Thyroid gland (tissue), 4 donors: ENCODE results near the gene SPCS1. TPM values are rescaled to one million over a fixed set of nuclear protein-coding genes. Genes with fewer than 3 reads are reported as not detected.
"Not testable (repeated sequence)": the region's sequence is repeated elsewhere in the genome, so short reads cannot be mapped to it uniquely, and the experiment has no call there.

Experiments used
- DNase-seq, 2 donors: peaks; one replicate each; pipeline ENCODE4 v3.0.0-alpha.2; 2019
- H3K27ac ChIP-seq, 3 donors: fragments of 200-600 bp; sonication (generic); 1 replicate in 2 of 3; 2 replicates in 1 of 3; pipeline ENCODE4 v1.5.1; 2016 to 2019; ENCODE audit warnings: mild to moderate bottlenecking in 1 of 3, moderate library complexity in 1 of 3
- H3K27me3 ChIP-seq: fragments of 200-600 bp; sonication (generic); one replicate; pipeline ENCODE4 v1.5.1; 2019
- H3K36me3 ChIP-seq, 2 donors: fragments of 200-600 bp; sonication (generic); one replicate each; pipeline ENCODE4 v1.5.1; 2016 to 2019
- H3K4me1 ChIP-seq, 2 donors: fragments of 200-600 bp; sonication (generic); one replicate each; pipeline ENCODE4 v1.5.1; 2017 to 2019
- H3K4me3 ChIP-seq, 3 donors: fragments of 200-600 bp; sonication (generic); replicated peaks in 1 of 3; 1 replicate in 2 of 3; 2 replicates in 1 of 3; pipeline ENCODE4 v1.5.1; 2016; ENCODE audit warnings: mild to moderate bottlenecking in 1 of 3
- H3K9me3 ChIP-seq: fragments of 200-600 bp; sonication (generic); one replicate; pipeline ENCODE4 v1.5.1; 2017
- POLR2A ChIP-seq, 2 donors: fragments of 450-650 bp; IDR thresholded peaks; one replicate each; pipeline ENCODE4 v1.6.1; 2017; ENCODE audit warnings: antibody characterized with exemption in 2 of 2, mild to moderate bottlenecking in 2 of 2, moderate library complexity in 1 of 2
- WGBS, 2 donors: methylation state at CpG; one replicate each; pipeline ENCODE4 v1.1.5; 2017; 5-methylcytosine and 5-hydroxymethylcytosine counted together
- intact Hi-C: fragments of 100-400 bp; cut with DNase I; formaldehyde crosslinking; loops from one replicate; pipeline ENCODE4 v1.15.1; 2023
- total RNA-seq, 4 donors: library from RNA; depleted of rRNA; stranded (reverse); fragments of >200 nt; gene quantifications; one replicate each; pipeline ENCODE4 v1.2.3, GENCODE V29; 2016
- TF ChIP-seq, protein P1 (sequence below), 6 experiments: fragments of 200-600 bp in 3 of 6; fragments of 450-650 bp in 3 of 6; sonication (generic) in 3 of 6; IDR thresholded peaks; one replicate each; pipeline ENCODE4 v1.5.1; 2016 to 2019; ENCODE audit warnings: antibody characterized with exemption in 6 of 6, mild to moderate bottlenecking in 2 of 6, inconsistent platforms in 1 of 6, moderate library complexity in 1 of 6

The SPCS1 gene
- total RNA-seq, 4 donors from 2014 or later, result 134 to 263 (median 185) TPM

DNA sequence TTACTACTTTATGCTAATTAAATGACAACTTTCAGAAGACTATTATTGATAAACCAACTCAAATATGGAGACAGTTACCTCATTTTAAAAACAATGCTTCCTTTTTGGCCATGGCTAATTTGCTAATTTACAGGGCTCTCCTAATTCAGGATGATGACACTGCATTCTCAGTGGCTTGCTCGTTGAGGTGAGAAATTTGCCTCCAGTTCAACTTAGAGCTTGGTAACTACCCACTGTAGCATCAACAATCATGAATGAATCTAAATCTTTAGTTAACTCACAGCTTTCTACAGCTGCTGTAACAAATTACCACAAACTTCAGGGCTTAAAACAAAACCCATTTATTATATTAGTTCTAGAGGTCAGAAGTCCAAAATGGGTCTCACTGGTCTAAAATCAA lies 34.2 kb upstream of the SPCS1 start:
- Histone ChIP-seq H3K27ac (no peak overlapping the region), H3K36me3 (peaks cover 22 to 29% of the 10 kb centered on the region in 2 donors), H3K4me3 (no peak overlapping the region), H3K9me3 (no peaks in the 10 kb centered on the region), H3K4me1 (peaks cover 0 to 7% of the 10 kb centered on the region in 2 donors), H3K27me3 (no peaks in the 10 kb centered on the region)
- 62 to 87% methylated on average over 1 of the region's 1 CpG for WGBS, 2 donors
- TF ChIP-seq, protein P1, sequence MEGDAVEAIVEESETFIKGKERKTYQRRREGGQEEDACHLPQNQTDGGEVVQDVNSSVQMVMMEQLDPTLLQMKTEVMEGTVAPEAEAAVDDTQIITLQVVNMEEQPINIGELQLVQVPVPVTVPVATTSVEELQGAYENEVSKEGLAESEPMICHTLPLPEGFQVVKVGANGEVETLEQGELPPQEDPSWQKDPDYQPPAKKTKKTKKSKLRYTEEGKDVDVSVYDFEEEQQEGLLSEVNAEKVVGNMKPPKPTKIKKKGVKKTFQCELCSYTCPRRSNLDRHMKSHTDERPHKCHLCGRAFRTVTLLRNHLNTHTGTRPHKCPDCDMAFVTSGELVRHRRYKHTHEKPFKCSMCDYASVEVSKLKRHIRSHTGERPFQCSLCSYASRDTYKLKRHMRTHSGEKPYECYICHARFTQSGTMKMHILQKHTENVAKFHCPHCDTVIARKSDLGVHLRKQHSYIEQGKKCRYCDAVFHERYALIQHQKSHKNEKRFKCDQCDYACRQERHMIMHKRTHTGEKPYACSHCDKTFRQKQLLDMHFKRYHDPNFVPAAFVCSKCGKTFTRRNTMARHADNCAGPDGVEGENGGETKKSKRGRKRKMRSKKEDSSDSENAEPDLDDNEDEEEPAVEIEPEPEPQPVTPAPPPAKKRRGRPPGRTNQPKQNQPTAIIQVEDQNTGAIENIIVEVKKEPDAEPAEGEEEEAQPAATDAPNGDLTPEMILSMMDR (IDR thresholded peaks at IDR 0.05), result no peak
- no peak for DNase-seq
- intact Hi-C loops, result no loop called here

DNA sequence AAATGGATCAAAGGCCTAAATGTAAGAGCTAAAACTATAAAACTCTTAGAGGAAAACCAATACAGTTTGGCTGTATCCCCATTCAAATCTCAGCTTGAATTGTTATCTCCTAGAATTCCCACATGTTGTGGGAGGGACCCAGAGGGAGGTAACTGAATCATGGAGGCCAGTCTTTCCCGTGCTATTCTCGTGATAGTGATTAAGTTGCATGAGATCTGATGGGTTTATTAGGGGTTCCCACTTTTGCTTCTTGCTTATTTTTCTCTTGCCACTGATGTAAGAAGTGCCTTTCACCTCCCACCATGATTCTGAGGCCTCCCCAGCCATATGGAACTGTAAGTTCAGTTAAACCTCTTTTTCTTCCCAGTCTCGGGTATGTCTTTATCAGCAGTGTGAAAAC lies 29.7 kb upstream of the SPCS1 start:
- whole genome bisulfite sequencing, 2 donors, result 85 to 92% methylated on average over 3 of the region's 3 CpGs
- peaks cover 43 to 44% of the 10 kb centered on the region in 2 donors for H3K36me3 ChIP-seq
- not testable (repeated sequence) for H3K4me3 ChIP-seq

DNA sequence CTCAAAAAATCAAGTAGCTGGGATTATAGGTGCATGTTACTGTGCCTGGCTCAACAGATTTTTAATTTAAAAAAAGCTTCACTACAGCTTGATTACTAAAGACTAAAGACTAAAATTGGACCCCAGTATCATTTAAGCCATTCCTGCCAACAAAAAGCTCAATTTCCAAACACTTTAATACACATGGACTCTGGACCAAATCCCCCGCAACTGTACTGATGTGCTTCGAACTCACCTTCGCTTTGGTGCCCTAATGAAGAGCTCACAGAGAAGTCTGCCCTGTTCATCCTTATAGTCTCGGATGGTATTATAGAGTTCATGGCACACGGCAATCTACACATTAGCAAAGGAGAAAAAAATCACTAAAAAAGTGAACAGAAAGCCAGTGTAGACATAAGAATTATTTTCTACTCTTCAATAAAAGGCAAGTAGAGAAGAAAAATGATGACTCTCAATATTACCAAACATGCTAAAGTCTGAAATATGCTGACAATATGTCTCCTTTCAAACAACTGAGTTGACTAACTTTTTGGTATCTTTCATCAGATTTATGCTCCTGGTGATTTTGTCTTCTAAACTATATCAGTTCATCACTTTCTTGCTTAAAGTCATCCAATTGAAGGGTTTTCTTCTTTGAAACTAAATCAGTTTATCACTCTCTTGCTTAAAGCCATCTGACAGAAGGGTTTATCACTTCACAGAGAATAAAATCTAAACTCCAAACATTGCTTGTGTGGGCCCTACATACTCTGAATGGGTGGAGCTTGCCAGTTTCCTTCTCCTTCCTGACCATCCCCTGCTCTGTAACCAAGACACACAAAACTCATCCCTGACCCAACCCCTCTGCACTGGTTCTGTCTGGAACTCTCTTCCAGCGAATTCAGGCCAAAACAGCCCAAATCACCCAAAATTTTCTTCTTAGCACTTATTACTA lies 27.4 kb upstream of the SPCS1 start:
- H3K4me1 ChIP-seq, result peaks cover 5 to 21% of the 10 kb centered on the region in 2 donors
- no peaks in the 10 kb centered on the region for H3K9me3 ChIP-seq
- intact Hi-C loops, result no loop called here
- H3K27ac ChIP-seq, result no peak overlapping the region
- H3K36me3 ChIP-seq, result peaks cover 31 to 34% of the 10 kb centered on the region in 2 donors
- no peaks in the 10 kb centered on the region for H3K27me3 ChIP-seq
- no peak for DNase-seq
- TF ChIP-seq, protein P1 (IDR thresholded peaks at IDR 0.05), result no peak
- no peak for TF ChIP-seq POLR2A (IDR thresholded peaks at IDR 0.05)
- WGBS, 2 donors, result 96 to 98% methylated on average over 6 of the region's 6 CpGs
- H3K4me3 ChIP-seq, result no peak overlapping the region

More for the DNA sequence above, 29.7 kb upstream of the SPCS1 start:
- H3K27me3 ChIP-seq, H3K27ac ChIP-seq, intact Hi-C loops, H3K4me1 ChIP-seq, DNase-seq, H3K9me3 ChIP-seq: not testable (repeated sequence)

DNA sequence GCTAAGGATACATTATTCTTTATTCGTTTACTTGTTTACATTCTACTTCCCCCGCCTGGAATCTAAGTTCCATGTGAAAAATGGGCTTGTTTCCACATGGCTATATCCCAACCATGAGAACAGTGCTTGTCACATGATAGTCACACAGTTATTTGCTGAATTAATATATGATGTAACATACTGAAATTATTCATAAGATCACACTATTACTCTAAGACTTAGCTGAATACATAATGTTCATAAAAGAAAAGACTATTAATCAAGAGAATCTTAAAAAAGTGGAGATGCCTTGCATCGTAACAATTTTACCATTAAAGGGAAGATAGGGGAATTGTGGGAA lies 26.7 kb upstream of the SPCS1 start:
- intact Hi-C loops, result no loop called here
- TF ChIP-seq, protein P1 (IDR thresholded peaks at IDR 0.05), result no peak
- Histone ChIP-seq H3K4me1 (peaks cover 12 to 28% of the 10 kb centered on the region in 2 donors), H3K27ac (no peak overlapping the region), H3K4me3 (no peak overlapping the region), H3K27me3 (no peaks in the 10 kb centered on the region), H3K36me3 (peaks cover 28 to 34% of the 10 kb centered on the region in 2 donors), H3K9me3 (no peaks in the 10 kb centered on the region)
- DNase-seq, result no peak
- WGBS, 2 donors, result 89 to 94% methylated on average over 3 of the region's 3 CpGs

DNA sequence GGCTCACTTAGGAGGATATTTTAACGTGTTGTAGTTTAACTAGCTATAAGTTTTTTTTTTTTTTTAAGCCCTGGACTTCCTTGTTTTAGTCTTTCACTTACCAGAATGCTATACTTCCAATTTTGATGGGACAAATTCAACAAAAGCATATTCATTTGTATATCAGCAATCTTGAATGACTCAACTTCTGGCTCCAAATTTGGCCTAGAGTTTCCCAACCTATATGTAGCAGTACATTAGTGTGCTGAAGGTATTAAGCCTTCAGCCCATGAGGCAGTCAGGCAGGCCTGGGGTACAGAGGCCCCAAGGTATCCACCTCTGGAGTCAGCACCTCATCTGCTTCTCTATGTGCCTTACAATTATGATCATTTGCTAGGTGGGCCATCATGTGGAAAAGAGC lies 26.1 kb upstream of the SPCS1 start:
- no peak for DNase-seq
- WGBS, 2 donors, result 72 to 77% methylated on average over 1 of the region's 1 CpG
- Histone ChIP-seq H3K36me3 (peaks cover 26 to 33% of the 10 kb centered on the region in 2 donors), H3K9me3 (no peaks in the 10 kb centered on the region), H3K27me3 (no peaks in the 10 kb centered on the region), H3K27ac (no peak overlapping the region), H3K4me3 (no peak overlapping the region), H3K4me1 (peaks cover 16 to 34% of the 10 kb centered on the region in 2 donors)
- intact Hi-C loops, result loop anchor here (10.0 kb wide), 1 partner anchor 225 kb away; the partner anchor contains the start of genes NISCH and TNNC1
- no peak for TF ChIP-seq POLR2A (IDR thresholded peaks at IDR 0.05)
- TF ChIP-seq, protein P1 (IDR thresholded peaks at IDR 0.05), result no peak
